Glomerular visceral epithelial cell (primary cell): ENCODE data around the gene RAD52.
"Not testable (repeated sequence)": the region's sequence is repeated elsewhere in the genome, so short reads cannot be mapped to it uniquely, and the experiment has no call there.

Experiments
- DNase-seq: peaks from one replicate; pipeline ENCODE4 v3.0.0-alpha.2; 2016; ENCODE audit errors: extremely low spot score

Gene RAD52

DNA sequence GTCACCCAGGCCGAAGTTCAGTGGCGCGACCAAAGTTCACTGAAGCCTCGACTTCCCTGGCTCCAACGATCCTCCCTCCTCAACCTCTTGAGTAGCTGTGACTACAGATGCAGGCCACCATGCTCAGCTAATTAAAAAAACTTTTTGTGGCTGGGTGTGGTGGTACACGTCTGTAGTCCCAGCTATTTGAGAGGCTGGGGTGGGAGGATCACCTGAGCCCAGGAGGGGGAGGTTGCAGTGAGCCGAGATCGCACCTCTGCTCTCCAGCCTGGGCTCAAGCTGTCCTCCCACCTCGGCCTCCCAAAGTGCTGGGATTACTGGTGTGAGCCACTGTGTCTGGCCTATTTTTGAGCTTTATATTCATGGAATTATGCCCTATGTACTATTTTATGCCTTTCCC, 18.1 kb upstream of the RAD52 start:
- DNase-seq, result no peak

DNA sequence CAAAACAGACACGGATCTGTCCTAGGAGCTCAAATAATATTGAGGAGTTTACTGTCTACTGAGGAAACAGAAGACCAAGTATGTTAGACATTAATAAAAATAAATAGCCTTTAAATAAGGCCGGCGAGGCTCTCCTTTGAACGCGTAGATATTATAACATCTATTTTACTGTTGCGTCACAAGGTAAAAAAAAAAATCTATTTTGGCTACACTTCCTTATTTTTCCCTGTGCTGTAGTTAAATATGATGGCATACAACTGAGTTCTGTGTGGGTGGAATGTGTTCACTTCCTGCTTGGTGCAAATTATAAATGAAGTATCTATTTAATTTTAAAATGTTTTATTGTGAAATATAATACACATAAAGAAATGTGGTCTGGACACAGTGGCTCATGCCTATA, 17.2 kb upstream of the RAD52 start:
- DNase-seq, result no peak

DNA sequence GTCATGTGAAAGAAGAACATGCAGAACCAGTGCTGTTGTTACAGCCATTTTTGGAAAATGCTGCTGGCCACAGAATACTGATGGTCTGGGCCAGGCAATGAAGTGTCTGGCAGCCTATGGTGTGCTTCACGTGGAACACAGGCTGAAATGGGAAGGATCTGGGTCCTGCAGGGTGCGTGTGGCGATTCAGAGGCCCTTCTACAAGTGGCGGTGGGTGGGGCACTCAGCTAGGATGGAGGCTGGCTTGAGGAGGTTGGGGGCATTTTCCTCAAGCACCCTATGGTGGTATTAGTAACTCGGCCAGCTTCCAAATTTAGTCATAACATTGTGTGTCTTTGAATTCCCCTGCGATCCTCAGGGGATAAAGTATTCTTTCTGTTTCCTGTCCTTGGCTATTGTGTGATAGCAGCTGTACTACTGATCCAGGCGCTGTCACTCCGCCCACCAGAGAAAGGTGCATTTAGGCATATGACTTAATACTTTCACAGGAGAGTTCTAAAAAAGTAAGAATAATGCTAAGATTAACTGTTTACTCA, 9.2 kb upstream of the RAD52 start:
- DNase-seq, result no peak

DNA sequence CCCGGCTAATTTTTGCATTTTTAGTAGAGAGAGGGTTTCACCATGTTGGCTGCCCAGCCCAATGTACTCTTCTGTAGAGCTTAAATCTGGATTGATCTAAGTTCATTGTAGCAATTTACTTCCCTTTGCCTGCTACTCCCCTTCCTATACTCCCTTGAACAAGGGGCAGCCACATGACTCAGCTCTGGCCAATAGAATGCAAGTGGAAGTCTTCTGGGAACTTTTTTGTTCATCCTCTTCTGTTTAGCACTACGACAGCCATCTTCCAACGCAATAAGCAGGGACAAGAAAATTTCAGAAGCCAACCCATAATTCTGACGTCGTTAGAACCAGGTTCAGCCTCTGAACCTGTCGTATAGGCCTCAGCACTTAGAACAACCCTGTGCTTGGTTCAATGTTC, 6.4 kb upstream of the RAD52 start:
- no peak for DNase-seq

DNA sequence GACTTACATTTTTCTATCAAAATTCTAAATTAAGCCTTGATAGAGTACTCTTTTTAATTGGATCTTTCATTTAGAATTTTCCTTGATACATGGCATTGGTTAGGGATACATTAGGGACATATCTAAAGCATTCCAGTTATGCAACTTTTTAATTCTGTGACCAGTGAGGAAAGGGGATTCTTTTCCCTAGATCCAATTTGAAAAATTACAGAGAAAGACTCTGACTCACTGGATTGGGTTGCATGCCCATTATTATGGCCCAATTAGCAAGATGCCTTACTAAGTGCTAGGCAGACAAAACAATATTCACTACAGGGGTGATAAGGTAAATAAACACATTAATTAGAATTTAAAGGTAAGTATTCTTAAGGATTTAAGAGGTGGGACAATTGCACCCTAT, 5.2 kb upstream of the RAD52 start:
- DNase-seq, result no peak

DNA sequence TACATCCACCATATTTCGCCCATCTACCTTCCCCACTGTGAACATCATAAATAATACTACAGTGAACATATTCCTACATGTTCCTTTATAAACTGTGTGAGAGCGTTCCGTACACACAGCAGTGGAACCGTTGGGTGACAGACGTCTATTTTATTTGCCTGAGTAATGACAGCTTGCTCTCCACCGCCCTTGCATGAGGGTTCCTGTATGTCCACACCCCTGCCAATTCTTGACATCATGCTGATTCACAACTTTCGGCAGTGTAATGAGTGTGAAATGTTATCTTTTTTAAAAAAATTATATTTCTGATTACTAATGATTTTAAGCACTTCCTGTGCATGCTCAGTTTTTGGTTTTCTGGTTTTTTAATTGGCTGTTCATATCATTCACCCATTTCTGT, 4.3 kb upstream of the RAD52 start:
- DNase-seq, result peak; percentile 10

DNA sequence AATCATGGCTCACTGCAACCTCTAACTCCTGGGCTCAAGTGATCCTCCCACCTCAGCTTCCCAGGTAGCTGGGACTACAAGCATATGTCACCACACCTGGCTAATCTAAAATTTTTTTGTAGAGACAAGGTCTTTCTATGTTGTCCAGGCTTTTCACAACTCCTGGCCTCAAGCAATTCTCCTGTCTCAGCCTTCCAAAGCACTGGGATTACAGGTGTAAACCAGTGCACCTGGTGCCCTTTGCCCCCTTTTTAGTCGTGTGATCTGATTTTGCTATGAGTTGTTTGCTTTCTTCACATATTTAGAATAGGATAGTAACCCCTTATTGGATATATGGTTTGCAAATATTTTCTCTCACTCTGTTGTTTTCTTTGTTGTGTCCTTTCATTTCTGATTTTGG, 1.7 kb upstream of the RAD52 start:
- DNase-seq, result no peak

DNA sequence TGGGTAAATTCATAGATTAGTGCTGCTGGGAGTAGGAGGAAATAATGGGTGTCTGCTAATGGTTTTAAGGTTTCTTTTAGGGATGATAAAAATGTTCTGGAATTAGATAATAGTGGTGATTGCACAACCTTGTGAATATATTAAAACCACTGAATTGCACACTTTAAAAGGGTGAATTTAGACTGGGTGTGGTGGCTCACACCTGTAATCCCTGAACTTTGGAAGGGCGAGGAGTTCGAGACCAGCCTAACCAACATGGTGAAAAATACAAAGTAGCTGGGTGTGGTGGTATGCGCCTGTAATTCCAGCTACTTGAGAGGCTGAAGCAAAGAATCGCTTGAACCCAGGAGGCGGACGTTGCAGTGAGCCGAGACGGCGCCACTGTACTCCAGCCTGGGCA, 1.3 kb downstream of the RAD52 start:
- DNase-seq, result no peak

DNA sequence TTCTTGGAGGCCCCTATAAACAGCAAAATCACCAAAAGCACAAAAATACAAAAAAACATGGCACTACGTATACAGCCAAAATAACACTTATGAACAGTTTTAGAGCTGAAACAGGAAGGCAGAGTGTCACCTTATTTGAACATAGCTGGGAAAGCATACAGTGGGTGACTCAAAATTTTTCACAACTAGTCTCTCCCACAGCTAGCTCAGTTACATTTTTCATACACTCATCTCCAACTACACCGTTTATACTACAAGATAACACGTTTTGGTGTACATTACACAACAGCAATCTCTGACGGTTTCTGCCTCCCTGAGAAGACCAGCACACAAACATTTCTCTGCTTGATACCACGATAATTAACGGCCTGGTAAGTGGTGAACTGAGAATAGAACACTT, 2.9 kb downstream of the RAD52 start:
- no peak for DNase-seq

DNA sequence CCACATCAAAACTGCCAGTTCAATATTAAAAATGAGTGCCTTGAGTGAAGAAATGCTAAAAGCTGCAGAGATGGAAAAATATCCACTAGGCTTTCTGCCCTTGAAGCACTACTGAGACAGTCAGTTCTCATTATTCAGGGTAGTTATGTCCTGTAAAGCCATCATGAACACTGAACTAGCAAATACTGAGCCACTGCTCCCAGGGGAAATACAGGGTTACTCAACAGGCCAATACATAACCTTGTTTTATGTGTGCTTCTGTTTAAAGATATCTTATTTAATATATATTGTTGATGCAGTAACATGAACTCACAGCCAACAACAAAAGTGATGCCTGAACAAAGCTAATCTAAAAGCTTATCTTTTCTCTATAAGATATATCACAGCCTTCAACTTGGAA, 3.3 kb downstream of the RAD52 start:
- DNase-seq, result no peak

DNA sequence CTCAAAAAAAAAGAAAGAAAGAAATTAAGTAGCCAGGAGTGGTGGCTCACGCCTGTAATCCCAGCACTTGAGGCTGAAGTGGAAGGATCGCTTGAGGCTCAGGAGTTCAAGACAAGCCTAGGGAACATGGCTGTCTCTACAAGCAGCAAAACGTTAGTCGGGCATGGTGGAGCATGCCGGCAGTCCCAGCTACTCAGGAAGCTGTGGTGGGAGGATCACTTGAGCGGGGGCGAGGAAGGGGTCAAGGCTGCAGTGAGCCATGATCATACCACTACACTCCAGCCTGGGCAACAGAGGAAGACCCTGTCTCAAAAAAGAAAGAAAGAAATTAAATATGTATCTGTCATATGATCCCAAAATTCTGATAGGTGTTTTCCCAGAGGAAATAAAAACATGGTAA, 5.3 kb downstream of the RAD52 start:
- no peak for DNase-seq

DNA sequence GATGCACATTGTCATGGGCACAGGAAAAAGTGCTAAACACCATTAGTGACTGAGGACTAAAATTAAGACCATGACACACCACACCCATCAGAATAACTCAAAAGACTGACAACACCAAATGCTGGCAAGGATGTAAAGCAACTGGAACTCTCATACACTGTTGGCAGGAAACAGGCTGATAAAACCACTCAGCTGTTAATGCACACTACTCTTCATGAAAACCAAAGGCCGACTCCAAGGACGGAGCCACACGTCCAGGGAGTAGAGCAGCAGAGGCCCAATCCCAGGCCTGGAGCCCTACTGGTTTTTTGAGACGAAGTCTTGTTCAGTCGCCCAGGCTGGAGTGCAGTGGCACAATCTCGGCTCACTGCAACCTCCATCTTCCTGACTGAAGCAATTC, 6.4 kb downstream of the RAD52 start:
- no peak for DNase-seq

DNA sequence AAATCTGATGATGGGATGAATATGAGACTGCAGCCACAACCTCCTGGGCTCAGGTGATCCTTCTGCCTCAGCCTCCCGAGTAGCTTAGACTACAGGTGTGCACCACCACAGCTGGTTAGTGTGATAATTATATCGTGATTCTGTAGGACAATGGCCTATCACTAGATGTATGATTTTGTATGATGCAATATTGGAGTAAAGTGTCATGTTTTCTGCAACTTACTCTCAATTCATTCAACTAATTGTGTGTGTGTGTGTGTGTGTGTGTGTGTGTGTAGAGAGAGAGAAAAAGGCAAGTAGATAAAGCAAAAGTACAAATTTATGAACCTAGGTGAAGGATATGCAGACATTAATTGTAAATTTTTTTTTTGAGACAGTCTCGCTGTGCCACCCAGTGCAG, 10.7 kb downstream of the RAD52 start:
- DNase-seq, result no peak

DNA sequence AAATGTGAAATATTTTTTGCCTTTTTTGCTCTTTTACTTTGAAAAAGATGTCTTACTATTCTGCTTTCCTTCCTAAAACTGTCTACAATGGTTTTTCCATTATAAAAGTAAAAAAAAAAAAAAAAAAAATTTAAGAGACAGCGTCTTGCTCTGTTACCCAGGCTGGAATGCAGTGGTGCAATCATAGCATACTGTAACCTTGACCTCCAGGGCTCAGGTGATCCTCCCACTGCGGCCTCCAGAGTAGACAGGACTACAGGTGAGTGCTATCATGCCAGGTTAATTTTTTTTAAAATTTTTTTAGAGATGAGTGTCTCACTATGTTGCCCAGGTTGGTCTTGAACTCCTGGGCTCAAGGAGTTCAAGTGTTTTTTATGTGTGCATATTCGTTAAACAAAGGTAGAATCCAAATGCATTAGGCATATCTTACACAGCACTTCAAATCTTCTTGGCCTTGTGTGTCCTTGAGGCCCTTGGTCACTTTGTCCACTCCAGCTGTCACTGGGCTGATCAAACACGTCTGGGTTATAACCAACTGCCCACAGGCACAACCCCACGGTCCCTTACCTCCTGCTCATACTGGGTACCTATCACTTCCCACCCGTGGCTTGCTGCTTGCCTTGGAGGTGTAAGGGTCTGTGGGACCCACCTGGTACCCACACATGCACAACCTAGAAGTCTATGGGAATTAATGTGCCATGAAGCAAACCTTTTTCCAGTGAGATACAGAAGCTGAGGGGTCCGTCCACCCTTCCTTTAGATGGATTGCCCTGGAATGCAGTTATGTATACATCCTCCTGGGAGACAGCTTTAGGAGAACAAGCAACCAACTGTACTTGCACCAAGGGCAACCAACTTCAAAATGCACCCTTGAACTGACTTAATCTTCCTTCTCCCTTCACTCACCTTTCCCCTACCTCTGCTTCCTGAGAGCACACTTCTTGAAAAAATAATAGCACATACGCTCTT, 12.8 kb downstream of the RAD52 start:
- DNase-seq, result no peak

DNA sequence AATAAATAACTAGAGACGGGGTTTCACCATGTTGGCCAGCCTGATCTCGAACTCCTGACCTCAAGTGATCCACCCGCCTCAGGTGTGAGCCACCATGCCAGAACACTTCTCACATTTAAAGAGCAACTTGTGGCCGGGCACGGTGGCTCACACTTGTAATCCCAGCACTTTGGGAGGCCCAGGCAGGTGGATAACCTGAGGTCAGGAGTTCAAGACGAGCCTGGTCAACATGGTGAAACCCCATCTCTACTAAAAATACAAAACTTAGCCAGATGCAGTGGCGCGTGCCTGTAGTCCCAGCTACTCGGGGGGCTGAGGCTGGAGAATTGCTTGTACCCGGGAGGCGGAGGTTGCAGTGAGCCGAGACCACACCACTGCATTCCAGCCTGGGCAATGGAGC, 13.6 kb downstream of the RAD52 start:
- not testable (repeated sequence) for DNase-seq

DNA sequence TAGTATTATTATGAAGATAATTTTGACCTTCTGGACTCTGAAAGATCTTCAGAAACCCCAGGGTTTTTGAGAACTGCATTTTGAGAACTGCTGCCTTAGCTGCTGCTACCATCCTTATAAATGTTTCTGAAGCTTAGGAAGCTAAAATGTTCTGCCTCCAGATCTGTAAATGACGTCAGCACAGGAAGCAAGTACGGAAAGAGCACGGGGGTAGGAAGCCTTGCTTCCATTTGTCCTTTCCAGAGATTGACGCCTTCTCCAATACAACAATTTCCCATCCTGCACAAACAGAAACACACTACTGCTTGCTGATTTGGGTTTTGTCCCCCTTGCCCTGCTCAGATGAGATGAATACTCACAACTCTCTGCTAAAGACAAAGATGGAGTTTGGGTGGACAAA, 17.9 kb downstream of the RAD52 start:
- DNase-seq, result no peak

DNA sequence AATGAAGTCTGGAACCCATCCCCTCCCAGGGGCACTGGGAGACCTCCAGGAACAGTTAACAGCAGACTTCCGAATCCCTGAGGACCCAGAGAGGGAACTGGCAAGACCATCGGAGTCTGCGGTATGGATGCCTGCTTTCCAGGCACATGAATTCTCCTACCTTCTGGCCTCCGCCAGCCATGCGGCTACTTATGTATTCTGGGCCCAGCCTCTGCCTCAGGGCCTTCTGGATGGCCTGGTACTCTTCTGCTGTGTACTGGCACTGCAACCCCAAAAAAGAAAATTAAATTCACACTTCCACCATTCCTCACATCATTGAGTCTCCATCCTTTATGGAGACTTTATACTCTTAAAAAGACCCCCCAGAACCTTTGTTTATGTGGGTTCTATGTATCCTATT, 18.4 kb downstream of the RAD52 start:
- no peak for DNase-seq

DNA sequence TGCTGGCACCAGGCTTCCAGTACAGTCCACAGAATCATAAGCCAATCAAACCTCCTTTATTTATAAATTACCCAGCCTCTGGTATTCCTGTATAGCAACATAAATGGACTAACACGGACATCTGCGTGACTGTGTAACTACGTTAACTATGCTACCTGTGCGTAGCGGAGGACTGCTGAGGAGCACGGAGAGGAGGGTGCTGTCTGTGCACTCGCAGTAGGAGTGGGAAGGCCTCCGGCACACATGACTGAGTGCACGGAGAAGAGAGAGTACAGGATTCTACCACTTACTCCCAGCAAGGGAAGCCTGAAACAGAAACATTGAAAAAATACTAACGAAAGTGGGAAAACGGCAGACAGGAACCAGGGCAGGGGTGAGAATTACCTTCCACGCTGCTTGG, 22.9 kb downstream of the RAD52 start:
- DNase-seq, result no peak

DNA sequence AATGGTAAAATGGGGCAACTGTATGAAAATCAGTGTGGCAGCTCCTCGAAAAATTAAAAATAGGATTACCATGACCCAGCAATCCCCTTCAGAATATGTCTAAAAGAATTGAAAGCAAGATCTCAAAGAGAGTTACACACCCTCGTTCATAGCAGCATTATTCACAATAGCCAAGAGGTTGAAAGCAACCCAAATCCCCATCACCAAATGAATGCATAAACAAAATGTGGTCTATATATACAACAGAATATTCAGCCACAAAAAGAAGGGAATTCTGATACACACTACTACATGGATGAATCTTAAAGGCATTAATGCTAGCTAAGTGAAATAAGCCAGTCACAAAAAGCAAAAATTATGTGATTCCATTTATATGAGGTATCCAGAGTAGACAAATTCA, 27.2 kb downstream of the RAD52 start:
- DNase-seq, result no peak

DNA sequence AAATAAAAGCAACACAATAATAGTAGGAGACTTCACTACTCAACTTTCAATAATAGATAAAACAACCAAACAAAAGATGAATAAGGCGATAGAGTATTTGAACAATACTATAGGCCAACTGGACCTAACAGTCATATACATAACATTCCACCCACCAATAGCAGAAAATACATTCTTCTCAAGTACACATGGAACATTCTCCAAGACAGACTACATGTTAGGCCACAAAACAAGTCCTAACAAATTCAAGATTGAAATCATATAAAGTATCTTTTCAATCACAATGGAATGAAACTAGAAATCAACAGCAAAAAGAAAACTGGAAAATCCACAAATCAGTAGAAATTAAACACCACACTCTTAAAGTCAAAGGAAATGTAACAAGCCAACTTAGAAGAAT, 28.8 kb downstream of the RAD52 start:
- DNase-seq, result no peak

DNA sequence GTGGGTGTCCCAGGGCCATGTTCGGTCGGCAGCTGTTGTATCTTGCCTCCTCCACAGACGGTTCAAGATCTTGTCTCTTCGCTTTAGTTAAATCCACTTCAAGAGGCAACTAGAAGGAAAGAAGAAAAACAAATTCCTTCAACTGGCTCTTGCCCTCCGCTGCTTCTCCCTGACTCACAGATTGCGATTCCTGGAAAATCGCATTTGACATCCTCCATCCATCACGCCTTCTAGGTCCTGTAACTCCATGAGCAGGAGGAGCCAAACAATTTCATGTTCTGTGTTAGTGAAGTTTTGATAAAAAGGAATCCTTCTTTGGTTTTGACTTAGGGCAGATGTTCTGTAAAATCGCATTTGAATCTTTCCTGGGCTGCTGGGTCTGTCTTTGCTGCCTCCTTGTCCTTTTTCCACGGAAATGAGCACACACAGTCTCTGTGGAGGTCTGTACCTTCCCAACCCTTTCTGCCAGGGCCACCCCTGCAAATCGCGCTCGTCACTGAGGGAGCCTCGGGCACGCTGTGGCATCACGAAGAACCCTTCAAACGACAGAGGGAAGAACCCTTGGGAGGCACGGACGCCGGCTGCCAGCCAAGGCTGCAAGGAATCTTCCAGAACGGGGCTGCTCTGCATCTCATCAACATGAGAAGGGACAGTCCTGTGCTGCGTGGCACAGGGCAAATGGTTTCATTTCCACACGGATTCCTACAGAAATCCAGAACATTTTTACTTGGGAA, 32.6 kb downstream of the RAD52 start:
- no peak for DNase-seq

DNA sequence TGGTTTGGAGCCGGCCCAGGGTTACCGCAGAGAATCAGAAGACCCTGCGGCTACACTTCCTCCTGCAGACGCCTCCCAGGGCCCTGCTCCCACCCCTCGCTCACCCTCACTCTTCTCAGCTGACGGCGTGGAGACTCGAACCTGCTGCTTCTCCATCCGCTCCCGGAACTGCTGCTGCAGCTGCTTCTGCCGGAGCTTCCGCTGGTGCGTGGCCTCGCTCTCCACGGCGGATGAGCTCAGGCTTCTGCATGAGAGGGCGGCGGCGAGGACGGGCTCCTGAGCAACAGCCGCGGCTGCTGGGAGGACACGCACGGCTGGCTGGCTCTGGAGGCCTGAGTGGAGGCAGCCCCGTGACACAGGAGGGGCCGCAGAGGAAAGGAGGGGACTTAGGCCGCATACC, 33.3 kb downstream of the RAD52 start:
- DNase-seq, result no peak

DNA sequence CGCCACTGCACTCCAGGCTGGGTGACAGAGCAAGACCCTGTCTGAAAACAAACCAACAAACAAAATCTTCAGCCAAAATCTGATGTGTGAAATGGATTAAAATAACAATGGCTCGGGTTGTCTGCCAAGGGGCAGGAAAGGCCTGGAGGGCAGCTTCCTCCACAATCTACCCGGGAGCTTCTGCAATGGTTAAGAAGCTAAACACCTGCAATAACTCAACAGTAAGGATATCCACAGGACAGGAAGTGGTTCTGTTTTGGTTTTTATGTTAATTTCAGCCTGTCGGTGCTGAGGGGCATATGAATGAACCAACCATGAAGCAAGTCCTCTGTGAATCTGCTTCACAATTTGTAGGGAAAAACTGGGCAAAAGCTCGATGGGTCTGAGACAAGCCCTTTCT, 34.4 kb downstream of the RAD52 start:
- no peak for DNase-seq
